Osteocyte (in vitro differentiated cells): ENCODE results near the gene SCAI. TPM values are rescaled to one million over a fixed set of nuclear protein-coding genes. Genes with fewer than 3 reads are reported as not detected.
"Not testable (repeated sequence)": the region's sequence is repeated elsewhere in the genome, so short reads cannot be mapped to it uniquely, and the experiment has no call there.

Experiments used
- DNase-seq: peaks from one replicate; pipeline ENCODE4 v3.0.0; 2021; ENCODE audit warnings: mixed read lengths; ENCODE audit not compliant: unreplicated experiment; ENCODE audit errors: extremely low spot score
- H3K27ac Mint-ChIP-seq: one replicate; pipeline ENCODE4 v1.8.0; 2021; ENCODE audit warnings: mild to moderate bottlenecking, mixed read lengths; ENCODE audit not compliant: unreplicated experiment
- H3K27me3 Mint-ChIP-seq: one replicate; pipeline ENCODE4 v1.8.0; 2021; ENCODE audit warnings: mixed read lengths; ENCODE audit not compliant: unreplicated experiment
- H3K36me3 Mint-ChIP-seq: one replicate; pipeline ENCODE4 v1.8.0; 2021; ENCODE audit warnings: mixed read lengths; ENCODE audit not compliant: unreplicated experiment
- H3K4me1 Mint-ChIP-seq: one replicate; pipeline ENCODE4 v1.8.0; 2021; ENCODE audit warnings: mixed read lengths; ENCODE audit not compliant: unreplicated experiment
- H3K4me3 Mint-ChIP-seq: one replicate; pipeline ENCODE4 v1.8.0; 2021; ENCODE audit warnings: mild to moderate bottlenecking, moderate library complexity, mixed read lengths; ENCODE audit not compliant: unreplicated experiment
- H3K9me3 Mint-ChIP-seq: one replicate; pipeline ENCODE4 v1.8.0; 2021; ENCODE audit warnings: mixed read lengths; ENCODE audit not compliant: unreplicated experiment
- CTCF ChIP-seq: fragments of 200-600 bp; sonication (generic); IDR thresholded peaks from 2 replicates; pipeline ENCODE4 v1.5.0; 2021; ENCODE audit warnings: antibody characterized with exemption, mild to moderate bottlenecking, moderate library complexity
- total RNA-seq: library from RNA; stranded (reverse); gene quantifications from 2 replicates; pipeline ENCODE4 v1.2.1, GENCODE V29; 2021

Gene SCAI
- total RNA-seq, 1 donor from 2014 or later: 8.6 TPM

- Mint-ChIP-seq H3K36me3 (peaks cover 6% of the 10 kb centered on the region), H3K4me3 (no peak overlapping the region), H3K27ac (no peak overlapping the region), H3K4me1 (no peaks in the 10 kb centered on the region), H3K27me3 (no peaks in the 10 kb centered on the region), H3K9me3 (no peaks in the 10 kb centered on the region)
- no peak for DNase-seq
- TF ChIP-seq CTCF: no peak
Observed at GRCh38 chr9:124964056-124964455, 179.3 kb downstream of the SCAI start.

- Mint-ChIP-seq H3K4me3 (no peak overlapping the region), H3K27ac (no peak overlapping the region), H3K27me3 (no peaks in the 10 kb centered on the region), H3K36me3 (no peaks in the 10 kb centered on the region), H3K9me3 (no peaks in the 10 kb centered on the region), H3K4me1 (no peaks in the 10 kb centered on the region)
- no peak for DNase-seq
- TF ChIP-seq CTCF: no peak
Observed at GRCh38 chr9:124960409-124960752, 182.9 kb downstream of the SCAI start.

GRCh38 chr9:124959671-124960408, 183.5 kb downstream of the SCAI start:
- not testable (repeated sequence) for H3K4me3 Mint-ChIP-seq, H3K9me3 Mint-ChIP-seq, H3K27ac Mint-ChIP-seq, H3K27me3 Mint-ChIP-seq, H3K4me1 Mint-ChIP-seq, H3K36me3 Mint-ChIP-seq, DNase-seq

GRCh38 chr9:124954255-124954654, 189.1 kb downstream of the SCAI start:
- H3K27me3 Mint-ChIP-seq: no peaks in the 10 kb centered on the region
- no peaks in the 10 kb centered on the region for H3K9me3 Mint-ChIP-seq
- H3K36me3 Mint-ChIP-seq: peaks cover 7% of the 10 kb centered on the region
- H3K4me1 Mint-ChIP-seq: no peaks in the 10 kb centered on the region
- no peak overlapping the region for H3K27ac Mint-ChIP-seq
- no peak for DNase-seq
- TF ChIP-seq CTCF: no peak
- H3K4me3 Mint-ChIP-seq: no peak overlapping the region

GRCh38 chr9:124950050-124950718, 193.1 kb downstream of the SCAI start:
- TF ChIP-seq CTCF: no peak
- H3K9me3 Mint-ChIP-seq: no peaks in the 10 kb centered on the region
- H3K4me3 Mint-ChIP-seq: no peak overlapping the region
- no peak overlapping the region for H3K27ac Mint-ChIP-seq
- no peak for DNase-seq
- no peaks in the 10 kb centered on the region for H3K4me1 Mint-ChIP-seq
- H3K27me3 Mint-ChIP-seq: no peaks in the 10 kb centered on the region
- peaks cover 7% of the 10 kb centered on the region for H3K36me3 Mint-ChIP-seq
